ENCODE measurements around the gene OLFM1.

GRCh38 chr9:135084881-135085760, 2.3 kb upstream of the OLFM1 start:
- TF ChIP-seq, protein P1, sequence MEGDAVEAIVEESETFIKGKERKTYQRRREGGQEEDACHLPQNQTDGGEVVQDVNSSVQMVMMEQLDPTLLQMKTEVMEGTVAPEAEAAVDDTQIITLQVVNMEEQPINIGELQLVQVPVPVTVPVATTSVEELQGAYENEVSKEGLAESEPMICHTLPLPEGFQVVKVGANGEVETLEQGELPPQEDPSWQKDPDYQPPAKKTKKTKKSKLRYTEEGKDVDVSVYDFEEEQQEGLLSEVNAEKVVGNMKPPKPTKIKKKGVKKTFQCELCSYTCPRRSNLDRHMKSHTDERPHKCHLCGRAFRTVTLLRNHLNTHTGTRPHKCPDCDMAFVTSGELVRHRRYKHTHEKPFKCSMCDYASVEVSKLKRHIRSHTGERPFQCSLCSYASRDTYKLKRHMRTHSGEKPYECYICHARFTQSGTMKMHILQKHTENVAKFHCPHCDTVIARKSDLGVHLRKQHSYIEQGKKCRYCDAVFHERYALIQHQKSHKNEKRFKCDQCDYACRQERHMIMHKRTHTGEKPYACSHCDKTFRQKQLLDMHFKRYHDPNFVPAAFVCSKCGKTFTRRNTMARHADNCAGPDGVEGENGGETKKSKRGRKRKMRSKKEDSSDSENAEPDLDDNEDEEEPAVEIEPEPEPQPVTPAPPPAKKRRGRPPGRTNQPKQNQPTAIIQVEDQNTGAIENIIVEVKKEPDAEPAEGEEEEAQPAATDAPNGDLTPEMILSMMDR (IDR thresholded peaks at IDR 0.05): no peak
- TF ChIP-seq EZH2 (IDR thresholded peaks at IDR 0.05; ENCODE audit: borderline replicate concordance, insufficient read depth, low read depth, low read length, poor library complexity, severe bottlenecking): no peak
